Stimulated activated CD4-positive, alpha-beta T cell treated with anti-CD3 and anti-CD28 coated beads, TNF-alpha, amount 100 ng/mL, for 4 hours (primary cell): Measurements from ENCODE around the gene NES.

Source experiments
- DNase-seq, 3 experiments: peaks; one replicate each; pipeline ENCODE4 v3.0.0-alpha.2; 2020; ENCODE audit warnings: low read depth in 3 of 3

The NES gene

GRCh38 chr1:156676820-156677615, at the start of gene NES:
TSS of gene NES (minus strand) at chr1:156677407. CDS start at chr1:156677264, 143 bp downstream.
- no peak for DNase-seq

GRCh38 chr1:156726549-156727226, 49.5 kb upstream of the NES start:
- DNase-seq, result peak in 1 of 3 experiments; percentile 28

- peak; percentile 53 to 61 (median 57) for DNase-seq
Measured at GRCh38 chr1:156725683-156726280, 48.6 kb upstream of the NES start.

DNA sequence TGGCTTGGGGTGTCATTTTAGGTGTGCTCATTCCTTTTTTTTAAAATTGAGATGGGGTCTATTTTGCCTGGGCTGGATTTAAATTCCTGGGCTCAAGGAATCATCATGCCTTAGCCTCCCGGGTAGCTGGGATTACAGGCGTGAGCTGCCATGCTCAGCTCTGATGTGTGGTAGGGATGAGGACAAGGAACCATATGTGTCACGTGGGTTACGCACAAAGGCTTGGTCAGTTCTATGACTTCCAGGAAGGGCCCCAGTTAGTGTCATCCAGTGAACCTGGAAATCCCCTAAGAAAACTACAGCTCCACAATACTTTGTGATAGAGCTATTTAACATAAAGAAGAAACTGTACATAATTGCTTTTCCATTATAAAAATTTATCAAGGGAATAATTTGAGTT, 44.3 kb upstream of the NES start:
- no peak for DNase-seq

GRCh38 chr1:156721131-156721530, 43.9 kb upstream of the NES start:
- DNase-seq, result no peak

DNA sequence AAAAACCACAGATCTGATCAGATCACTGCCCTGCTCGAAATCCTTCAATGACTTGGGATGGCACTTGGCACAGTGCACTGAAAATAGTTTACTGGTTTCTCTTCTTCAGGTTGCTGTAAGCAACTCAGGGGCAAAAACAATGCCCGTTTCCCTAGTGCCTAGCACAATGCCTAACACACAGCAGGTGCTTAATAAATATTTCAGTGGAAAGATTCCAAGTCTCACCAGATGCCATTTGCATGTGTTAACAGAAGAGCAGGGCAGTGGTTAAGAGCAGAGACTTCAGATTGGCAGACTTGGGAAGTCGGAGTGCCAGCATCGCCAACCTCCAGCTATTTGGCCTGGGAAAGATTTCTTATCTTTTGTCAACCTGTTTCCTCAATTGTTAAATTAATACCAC, 40.1 kb upstream of the NES start:
- DNase-seq, result no peak

DNA sequence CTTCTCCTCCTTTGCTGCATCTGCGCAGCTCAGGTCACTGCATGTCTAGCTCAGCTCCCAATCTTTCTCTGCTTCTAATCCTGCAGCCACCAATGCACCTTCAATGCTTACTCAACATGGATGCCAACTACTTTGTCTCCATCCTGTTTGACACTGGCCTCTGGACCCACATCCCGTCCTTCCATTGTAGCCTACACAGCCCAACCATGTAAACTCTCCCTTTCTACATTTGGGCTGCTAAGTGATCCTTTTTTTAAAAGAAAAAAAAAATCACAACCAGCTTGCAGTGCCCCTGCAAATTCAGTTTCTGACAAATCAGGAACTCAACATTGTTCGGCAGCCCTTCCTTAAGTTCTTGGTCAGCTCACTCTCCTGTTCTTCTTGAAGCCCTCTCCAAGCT, 37.6 kb upstream of the NES start:
- DNase-seq, result no peak

DNA sequence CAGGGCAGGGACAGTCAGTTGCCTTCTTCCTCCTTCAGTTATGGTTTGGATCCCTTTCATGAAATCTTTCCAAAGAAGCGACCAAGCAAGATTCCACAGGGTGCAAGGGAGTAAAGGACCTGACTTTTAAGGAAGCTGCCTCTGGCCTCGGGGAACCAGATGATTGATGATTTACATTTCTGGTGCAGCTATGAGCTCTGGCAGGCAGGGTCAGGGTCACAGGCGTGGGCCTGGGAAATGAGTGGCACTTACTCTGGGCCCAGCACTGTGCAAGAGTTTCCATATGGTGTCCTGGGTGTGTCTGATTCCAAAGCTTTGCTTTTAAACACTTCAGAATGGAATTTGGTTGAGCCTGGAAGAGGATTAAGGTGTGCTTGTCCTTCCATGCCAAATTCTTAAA, 35.4 kb upstream of the NES start:
- no peak for DNase-seq

DNA sequence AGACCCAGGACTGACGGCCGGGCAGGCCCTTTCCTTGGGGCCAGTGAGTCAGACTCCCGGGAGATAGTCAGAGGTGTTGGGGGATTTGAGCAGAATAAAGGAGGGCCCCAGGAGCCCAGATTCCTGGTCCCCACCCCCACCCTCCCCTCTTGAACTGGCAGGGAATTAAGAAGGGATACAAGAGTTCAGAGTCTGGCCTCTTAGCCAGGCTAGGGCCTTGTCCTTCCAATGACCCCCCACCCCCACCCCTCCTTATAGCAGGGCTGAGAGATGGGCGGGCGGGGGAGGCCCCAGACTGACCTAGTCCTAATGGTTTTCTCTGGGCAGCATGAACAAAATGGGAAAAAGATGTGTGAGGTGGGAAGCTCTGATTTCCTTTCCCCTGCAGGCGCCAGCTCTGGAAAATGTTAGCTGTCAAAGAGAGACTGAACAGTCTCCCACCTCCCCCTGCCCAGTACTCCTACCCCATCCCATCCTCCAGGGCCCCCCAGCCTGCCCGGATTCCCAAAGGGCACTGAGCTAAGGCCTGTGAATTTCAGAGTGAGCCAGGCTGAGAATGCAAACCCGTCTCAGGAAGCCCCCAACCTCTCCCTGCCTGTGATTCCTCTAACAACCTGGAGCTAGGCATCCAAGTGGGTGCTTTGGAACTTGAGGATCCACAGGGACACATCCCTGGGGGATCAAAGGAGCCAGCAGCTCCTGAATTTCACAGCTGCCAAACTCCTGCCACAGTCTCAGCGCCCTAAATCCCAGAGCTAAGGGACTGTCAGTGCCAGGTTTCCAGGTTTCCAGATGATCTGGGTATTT, 34.0 kb upstream of the NES start:
- DNase-seq, result no peak

- no peak for DNase-seq
Measured at GRCh38 chr1:156709757-156710489, 32.7 kb upstream of the NES start.

DNA sequence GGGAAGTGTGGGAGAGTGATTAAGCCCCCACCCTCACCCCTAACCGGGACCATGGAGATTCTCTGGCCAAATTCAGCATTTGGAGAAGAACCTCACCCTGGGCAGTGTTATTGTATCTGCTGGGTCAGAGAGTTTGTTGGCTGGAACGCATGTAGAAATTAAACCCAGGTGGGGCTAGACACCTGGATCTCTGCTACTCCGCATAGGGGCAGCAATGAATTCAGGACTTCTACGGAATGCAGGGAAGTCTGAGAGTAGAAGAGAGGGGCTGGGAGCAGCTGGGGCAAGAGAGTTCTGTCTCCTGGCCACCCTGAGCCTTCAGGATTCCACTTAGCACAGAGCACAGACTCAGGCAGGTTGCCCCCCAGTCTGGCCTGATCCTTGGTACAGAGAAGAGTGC, 31.8 kb upstream of the NES start:
- DNase-seq, result no peak

DNA sequence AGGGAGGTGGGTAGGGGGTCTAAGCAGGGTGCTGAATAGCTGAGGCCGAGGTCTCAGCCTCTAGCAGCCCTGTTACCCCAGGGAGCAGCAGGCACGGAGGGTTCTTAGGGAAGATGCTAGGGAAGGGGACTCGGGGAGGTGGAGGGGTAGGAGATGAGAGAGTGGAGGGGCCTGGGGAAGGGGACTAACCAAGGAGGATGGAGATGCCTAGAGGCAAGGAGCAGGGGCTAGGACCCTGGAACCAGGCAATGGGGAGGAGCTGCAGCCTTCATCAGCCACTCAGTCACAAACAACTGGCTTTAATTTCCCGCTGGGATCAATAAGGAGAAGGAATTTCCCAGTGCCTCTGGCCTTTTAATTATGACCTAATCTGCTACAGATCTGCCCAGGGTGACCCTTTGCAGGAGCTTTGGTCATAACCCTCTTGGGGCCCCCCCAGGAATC, 31.0 kb upstream of the NES start:
- no peak for DNase-seq

DNA sequence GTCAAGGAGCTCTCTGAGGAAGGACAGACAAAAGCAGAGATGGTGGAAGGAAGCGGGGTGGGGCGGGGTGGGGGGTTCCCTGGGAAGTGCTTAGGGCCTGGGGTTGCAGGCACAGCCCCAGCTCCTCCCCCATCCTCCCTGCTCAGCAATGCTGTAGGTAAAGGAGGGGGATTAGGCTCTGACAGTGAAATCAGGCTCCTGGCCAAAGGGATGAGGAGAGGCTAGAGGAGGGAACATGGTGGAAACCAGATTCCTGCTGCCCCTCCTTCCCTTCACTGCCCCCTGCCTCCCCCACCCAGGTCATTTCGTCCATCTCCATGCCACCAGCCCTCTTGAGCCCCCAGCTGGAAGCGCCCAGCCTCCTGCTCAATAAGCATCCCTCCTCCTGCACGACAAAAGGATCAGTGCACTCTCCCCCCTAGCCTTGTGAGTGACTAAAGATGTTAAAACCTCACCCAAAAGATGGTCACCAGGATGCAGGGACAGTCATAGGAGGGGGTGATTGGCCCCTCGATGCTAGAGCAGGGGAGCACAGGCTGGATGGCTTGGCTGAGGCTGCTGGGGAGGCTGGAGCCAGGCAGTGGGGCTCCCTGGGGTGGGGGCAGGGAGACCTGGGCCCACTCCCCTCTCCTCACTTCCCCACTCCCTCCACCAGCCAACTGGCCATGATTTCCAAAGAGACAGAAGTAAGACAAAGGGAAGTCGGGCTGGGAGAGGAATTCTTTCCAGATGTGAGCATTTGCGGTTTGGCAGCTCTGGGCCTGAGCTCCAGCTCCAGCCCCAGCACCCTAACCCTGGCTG, 30.4 kb upstream of the NES start:
- DNase-seq, result no peak

DNA sequence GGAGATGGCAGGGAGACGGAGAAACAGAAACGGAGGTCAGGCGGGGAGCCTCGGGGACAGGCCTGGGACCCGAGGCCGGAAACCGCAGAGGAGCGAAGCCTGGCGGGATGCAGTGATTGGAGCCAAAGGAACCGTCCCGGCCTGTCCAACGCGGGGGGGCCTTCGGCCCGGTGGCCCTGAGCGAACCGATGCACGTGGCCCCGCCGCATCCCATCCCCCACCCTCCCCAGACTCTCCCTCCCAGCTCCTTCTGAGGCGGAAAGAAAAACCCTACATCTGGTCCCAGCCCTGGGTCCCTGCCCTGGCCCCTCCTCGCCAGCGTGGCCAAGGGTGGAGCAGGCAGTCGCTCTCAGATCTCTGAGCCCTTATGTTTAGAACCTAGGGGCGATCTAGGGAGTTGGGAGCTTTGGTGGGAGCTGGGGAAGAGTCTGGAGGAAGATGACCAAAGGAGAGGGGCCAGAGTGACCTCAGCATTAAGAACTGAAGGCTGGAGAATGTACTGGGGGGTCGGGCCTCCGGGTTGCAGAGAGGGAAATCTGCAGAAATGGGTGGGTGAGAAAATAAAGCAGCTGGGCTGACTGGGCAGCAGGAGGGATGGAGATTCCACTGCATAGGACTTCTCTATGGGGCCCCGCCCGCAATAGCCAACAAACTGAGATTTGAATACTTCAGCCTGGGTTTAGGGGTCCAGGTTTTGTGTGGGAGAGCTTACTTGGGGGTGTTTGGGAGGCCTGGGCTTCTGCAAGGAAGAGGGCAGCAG, 29.6 kb upstream of the NES start:
- no peak for DNase-seq

DNA sequence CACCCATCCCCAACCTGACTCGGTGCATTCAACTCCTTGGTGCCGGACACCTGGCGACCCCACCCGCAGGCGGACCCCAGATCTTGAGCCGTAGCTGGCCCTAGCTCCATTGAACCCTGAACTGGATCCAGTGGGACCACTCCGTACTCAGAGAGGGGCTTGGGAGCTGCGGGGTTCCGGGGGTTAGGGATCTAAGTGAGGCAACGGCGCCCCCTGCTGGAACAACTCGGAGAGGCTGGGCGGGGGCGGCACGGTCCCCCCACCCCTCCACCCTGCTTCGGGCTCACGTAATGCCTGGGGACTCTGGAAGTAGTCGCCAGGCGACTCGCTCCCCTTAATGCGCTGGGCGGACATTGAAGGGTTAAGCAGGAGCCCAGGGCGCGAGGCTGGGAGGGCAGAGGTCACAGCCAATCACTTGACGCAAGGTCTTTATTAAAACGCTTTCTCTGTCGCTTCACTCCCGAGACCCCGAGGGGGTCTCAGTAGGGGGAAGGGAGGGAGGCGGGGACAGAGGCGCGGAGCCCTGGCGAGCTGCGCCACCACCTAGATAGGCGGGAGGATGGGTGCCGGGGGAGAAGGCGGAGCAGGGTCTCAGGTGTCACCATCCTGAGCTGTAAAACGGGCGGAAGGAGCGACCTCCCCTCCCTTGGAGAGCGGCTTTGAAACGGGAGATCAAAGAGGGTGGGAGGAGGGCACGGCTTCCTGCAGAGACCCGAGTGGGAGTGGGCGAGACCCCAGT, 28.9 kb upstream of the NES start:
- peak; percentile 51 to 60 (median 59) for DNase-seq

DNA sequence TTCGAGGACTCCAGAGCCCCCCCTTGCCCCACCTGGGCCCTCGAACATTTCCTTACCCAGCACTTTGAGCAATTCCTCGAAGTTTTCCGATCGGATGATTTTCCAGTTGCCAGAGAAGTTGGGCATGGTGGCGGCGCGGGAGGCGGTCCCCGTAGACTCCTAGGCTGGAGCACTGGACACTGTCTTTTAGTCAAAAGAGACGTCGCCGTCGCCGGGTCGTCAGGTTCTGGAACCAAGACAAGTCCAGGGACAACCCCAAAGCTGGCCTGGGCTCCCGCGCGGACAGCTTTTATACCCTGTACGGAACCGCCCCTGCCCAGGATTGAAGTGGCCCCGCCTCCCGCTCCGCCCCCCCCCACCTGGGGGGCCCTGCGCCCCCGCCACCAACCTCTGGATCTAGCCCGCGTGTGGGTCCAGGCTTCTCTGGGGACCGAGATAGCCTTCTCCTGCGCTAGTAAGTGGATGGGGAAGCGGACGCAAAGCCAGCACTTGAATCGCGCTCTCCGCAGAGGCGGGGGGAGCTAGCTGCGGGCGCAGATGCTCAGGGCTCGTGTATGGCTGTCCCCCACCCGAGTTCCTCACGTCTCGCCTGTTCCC, 28.2 kb upstream of the NES start, which contains the start of gene CRABP2:
TSS of gene CRABP2 (minus strand) at position 263 of the 597 bp plus-strand sequence. CDS start at position 126, 137 bp downstream.
- DNase-seq, result no peak

DNA sequence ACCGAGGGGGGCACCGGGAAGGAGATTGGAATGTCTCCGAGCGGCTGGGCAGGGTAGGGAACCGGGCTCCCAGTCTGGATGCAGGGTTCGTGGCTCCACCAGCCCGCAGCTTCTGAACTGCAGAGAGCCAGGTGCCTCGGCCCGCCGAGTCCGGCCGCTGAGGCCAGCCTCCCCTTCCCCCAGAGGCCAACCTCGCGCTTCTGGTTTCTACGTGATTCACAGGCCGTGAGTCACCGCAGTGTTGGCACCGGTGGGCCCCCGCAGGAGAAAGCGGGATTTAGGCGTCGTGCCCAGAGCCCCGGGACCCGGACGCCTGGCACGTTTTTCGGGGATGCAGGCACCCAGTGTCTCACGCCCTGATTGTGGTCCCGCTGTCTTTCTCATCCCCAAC, 27.7 kb upstream of the NES start:
- peak in 1 of 3 experiments; percentile 33 for DNase-seq

- no peak for DNase-seq
Measured at GRCh38 chr1:156704166-156704711, 27.0 kb upstream of the NES start.
